ACHN (cell line): ENCODE measurements around the gene HIVEP2.

ENCODE experiments used
- DNase-seq: peaks from one replicate; pipeline ENCODE4 v3.0.0-alpha.2; 2015
- in situ Hi-C: cut with HindIII; loops from 2 replicates; pipeline ENCODE4 v1.10.0; 2017; ENCODE audit warnings: low sequenced_read_pairs, low pct_ligation_motif_present, low pct_unique_long_range_greater_than_20kb

Gene HIVEP2

DNA sequence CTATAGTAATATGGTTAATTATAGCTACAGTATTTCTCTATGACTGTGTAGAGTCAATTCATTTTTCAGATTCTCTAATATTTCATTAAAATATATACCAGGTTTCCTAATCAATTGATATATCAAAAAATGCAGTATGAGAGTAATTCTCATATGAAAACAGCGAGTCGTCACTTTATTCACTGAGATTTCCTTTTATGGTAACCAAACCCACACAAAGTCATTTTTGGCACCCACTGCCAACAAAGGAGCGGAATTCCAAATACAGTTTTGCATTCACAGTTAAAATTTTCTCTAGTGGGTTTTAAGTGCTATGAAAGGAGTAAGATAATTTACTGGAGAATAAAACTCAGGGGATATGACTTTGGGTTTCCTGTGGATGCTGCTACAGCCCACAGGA, 163.8 kb downstream of the HIVEP2 start:
- in situ Hi-C loops = no loop called here
- no peak for DNase-seq

GRCh38 chr6:142773859-142774648, 170.9 kb downstream of the HIVEP2 start:
- in situ Hi-C loops = no loop called here
- no peak for DNase-seq

DNA sequence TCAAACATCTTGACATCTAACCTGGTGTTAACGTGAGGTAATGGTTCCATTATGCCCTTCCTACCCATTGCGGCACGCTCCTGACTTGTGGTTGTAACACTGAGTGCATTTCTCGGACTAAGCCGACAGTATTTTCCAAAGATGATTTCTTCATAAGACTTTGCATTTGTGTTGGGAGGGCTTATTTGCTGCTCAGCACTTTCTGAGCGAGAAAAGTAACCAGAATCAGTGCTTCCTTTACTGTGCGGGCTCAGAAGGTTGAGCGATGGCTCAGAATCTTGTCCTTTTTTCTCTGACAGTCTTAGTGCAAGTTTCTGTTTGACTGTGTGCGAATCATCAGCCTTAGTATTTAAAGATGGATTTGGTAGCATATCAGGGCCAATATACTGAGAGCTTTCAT, 171.7 kb downstream of the HIVEP2 start:
- in situ Hi-C loops = no loop called here
- no peak for DNase-seq

DNA sequence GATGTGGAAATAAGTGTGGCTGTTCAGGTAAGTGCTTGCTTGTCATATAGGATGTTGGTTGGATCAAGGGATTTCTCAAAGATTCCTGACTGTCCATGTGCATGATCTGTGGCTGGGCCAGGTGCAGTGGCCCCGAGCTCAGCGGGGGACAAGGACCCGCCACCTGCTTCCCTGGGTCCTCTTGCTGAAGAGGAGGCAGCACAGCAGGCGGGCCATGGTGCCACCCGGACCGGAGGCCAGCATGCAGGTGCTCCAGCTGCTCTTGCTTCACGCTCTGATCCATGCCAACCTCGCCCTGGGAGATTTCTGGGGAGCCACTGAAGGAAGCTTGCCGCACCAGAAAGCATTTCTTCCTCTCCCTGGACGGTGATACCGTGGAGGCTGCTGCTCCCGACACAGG, 173.8 kb downstream of the HIVEP2 start:
- DNase-seq = no peak

GRCh38 chr6:142765306-142765705, 179.7 kb downstream of the HIVEP2 start:
- DNase-seq = no peak
- in situ Hi-C loops = no loop called here

More for the DNA sequence above, 173.8 kb downstream of the HIVEP2 start:
- in situ Hi-C loops = no loop called here

DNA sequence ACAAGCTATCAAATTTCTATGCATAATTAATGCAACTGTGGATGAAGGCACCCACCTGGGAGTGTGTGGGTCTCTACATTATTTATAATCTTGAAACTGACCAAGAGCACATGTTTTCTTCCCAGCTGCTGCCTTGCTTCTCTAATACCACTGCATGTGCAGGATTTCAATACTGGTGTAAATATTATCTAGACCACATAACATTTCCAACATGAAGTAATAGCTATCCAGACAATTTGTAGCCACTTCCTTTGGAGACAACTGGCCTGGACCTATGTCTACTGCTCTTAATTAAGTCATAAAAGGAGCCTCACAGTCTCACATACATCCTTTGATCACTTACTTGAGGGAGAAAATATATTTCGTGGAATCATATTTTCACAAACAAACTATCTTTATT, 180.7 kb downstream of the HIVEP2 start:
- DNase-seq = no peak
- in situ Hi-C loops = no loop called here

GRCh38 chr6:142763205-142763604, 181.8 kb downstream of the HIVEP2 start:
- in situ Hi-C loops = no loop called here
- DNase-seq = no peak

DNA sequence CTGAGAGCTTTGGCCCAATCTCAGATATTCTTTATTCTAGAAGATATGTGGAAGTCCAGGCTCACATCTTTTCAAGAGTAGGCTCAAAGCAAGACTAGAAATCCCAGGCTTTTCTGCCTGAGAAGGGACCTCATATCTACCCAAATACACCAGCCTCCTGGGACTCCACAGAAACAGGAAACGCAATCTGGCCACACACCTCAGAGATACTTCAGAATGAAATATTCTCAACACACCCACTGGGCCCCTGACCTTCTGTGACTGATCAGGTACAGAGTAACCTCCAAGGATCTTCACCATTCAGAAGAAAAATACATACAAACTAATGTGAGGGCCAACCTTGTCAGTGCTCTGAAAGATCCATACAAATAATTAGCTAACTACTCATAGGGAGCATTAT, 183.2 kb downstream of the HIVEP2 start:
- no peak for DNase-seq
- in situ Hi-C loops = no loop called here

DNA sequence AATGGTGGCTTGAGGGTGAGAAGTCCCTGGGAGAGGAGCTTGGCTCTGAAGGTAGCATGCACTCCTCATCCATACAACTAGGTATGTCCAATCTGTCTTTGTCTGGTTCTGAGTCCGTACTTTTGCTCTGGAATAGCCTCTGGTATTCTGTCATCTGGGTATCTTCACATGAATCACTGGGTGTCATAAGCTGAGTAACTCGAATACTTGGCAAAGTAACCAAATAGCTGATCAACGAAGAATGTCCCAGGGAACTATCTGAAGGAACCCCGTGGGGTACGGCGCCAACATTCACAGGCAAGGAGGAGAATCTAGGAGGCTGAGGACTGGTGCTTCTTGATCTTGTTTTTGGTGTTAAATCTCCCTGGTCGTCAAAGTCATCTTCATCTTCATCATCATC, 184.8 kb downstream of the HIVEP2 start:
- no peak for DNase-seq
- in situ Hi-C loops = no loop called here

GRCh38 chr6:142758629-142759025, 186.3 kb downstream of the HIVEP2 start:
- no peak for DNase-seq
- in situ Hi-C loops = no loop called here

DNA sequence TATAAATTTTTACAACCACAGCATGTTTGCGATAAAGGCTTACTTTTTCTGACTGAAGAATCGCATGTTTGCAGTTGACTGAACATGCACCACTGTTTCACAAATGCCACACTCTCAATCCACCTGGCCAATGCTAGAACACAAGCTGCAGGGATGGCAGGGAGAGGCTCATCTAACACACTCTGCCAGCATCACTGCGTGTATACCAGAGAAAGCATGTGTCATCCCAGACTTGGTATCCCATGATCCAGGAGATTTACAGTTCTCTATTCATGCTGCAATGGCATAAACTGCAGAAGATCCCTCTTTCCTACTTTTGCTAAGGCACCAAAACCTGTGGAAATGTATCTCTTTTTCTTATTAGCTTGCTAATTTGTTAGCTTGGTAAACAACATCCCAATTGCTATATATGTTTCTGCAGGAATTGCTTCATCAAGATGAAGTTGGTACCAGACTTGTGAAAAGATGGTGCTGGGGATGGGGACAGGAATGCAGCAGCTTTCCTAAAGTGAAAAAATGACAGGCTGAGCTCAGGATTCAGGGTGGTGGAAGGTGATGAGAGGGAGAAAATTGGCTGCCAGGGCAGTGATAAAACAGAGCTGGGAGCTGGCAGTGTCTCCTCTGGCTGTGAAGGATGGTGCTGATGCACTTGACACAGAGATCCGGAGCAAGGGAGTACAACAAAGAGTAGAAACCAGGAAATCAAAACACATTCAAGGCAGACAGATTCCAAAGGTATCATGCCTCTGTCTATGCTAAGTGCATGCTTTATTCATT, 186.9 kb downstream of the HIVEP2 start:
- in situ Hi-C loops = no loop called here

DNA sequence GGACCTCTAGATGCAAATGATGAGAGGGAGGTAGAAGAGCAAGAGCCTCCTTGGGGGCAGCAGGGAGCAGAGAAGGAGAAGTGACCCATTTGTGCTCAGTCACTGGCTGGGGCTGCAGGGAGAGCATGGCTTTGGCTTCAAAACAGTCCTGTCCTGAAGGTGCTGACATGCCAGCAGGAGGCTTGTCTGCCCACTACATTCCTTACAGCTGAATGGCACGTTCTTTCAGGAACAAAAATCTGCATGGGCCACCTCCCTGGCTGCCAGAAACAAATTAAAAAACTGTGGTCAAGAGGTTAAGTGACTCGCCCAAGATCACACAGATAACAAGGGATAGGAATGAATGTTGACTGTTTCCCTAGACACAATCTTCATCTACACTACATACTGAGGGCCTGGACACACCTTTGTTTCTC, 188.8 kb downstream of the HIVEP2 start:
- DNase-seq = peak; percentile 74
- in situ Hi-C loops = no loop called here

More for the DNA sequence above, 186.9 kb downstream of the HIVEP2 start:
- DNase-seq = no peak

DNA sequence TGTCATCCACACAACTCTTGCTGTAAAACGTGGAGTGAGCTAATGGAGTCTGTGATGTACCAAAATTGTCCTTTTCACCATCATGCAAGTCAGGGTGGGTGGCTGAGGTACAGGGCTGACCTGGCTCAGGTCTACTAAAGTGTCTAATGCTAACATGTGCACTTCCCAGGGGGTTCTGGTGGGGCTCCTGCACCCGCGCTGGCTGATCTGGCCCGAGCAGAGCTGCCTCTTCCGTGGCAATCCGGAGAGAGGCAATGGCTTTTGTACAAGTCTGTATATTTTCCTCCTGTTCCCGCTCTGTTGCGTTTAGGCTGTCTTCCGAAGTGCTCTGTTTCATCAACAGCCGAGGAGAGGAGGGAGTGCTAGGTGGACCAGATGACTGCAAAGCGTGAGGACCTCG, 191.8 kb downstream of the HIVEP2 start:
- no peak for DNase-seq
- in situ Hi-C loops = no loop called here

- no peak for DNase-seq
- in situ Hi-C loops = no loop called here
These were observed 192.6 kb downstream of the HIVEP2 start for GRCh38 chr6:142752348-142752747.

- in situ Hi-C loops = no loop called here
- no peak for DNase-seq
These were observed 193.5 kb downstream of the HIVEP2 start for GRCh38 chr6:142751452-142751851.

- DNase-seq = no peak
- in situ Hi-C loops = no loop called here
These were observed 194.0 kb downstream of the HIVEP2 start for GRCh38 chr6:142750998-142751397.

DNA sequence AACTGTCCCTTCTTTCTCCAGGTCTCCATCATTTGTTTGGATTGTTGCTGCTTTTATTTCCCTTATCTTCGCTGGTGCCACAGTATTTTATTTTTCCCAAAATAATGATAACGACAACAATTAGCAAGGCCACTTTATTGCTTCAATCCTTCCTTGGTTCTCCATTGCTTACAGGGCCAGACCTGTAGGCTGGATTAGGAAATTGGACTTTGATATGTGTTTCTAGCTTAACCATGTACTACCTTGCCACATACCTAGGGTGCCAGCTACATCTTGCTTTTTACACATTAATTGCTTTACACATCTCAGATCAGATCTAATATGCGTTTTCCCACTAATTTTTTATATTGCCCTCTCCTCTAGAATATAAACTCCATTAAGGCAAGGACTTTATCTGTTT, 195.4 kb downstream of the HIVEP2 start:
- no peak for DNase-seq
- in situ Hi-C loops = no loop called here

DNA sequence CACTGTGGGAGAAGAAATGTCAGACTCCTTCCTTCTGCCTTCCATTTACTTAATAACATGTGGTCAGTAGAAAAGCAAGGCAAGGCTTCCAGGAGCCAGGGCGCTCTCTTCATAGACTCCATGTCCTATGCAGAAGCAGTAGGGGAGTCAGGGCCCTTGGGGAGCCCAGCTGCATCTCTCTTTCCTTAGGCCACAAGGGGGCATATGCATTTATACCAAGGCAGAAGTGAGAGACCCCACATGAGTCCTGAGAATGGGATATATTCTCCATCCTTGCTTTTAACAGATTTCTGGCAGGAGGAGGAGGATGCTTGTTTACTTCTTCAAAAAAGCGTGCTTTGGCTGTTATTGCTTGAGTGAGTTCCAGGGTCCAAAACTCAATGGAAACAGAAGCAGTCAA, 198.5 kb downstream of the HIVEP2 start:
- DNase-seq = peak; percentile 50
- in situ Hi-C loops = no loop called here

DNA sequence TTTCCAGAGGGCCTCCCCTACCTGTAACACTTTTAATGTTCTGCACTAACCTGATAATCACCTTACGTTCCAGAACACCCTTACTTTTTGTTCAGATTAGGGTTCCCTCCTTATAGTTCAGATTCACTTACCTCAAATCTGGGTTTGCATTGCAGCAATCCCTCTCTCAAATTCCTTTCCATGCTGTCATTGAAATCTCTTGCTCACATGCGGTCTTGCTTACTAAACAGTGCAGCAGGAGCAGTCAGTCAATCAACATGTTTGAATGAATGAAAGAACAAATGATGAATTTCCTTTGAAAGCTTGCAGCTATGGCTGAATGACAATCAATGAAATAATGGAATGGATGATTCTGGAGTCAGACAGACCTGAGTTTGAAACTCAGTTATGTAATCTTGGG, 200.1 kb downstream of the HIVEP2 start:
- no peak for DNase-seq
- in situ Hi-C loops = no loop called here

DNA sequence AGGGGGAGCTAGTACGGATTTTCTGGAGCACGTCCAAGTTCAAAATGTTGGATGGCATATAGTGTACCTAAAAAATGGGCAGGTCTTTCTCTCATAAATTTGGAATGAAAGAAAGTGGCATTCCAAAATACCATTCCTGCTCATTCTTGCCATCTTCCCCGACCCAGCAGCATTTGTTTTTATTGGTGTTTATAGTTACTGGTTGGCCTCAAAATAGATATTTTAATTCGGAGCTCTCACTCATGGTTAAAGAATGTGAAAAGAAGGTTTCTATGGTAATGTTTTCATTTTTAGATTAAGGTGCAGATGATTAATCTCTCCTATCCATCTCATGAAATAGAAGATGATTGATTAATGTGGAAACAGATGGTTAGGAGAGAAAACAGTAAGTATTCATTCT, 204.5 kb downstream of the HIVEP2 start:
- no peak for DNase-seq
- in situ Hi-C loops = no loop called here
